Smooth muscle cell (in vitro differentiated cells): Measurements from ENCODE around the gene CEP128. TPM values are rescaled to one million over a fixed set of nuclear protein-coding genes. Genes with fewer than 3 reads are reported as not detected.

Experiments used
- DNase-seq: peaks from one replicate; lab custom pipeline; 2025; ENCODE audit not compliant: unreplicated experiment; lab: John Stamatoyannopoulos, UW
- H2AFZ ChIP-seq: fragments of 200-600 bp; sonication (generic); 2 replicates; pipeline ENCODE4 v1.6.0; 2016; ENCODE audit warnings: antibody characterized with exemption, low read depth, mild to moderate bottlenecking
- H3F3A ChIP-seq: fragments of 200-600 bp; sonication (generic); 2 replicates; pipeline ENCODE4 v1.6.0; 2017; ENCODE audit warnings: antibody characterized with exemption, low read depth
- H3K27ac ChIP-seq: fragments of 200-600 bp; sonication (generic); 2 replicates; pipeline ENCODE4 v1.5.1; 2016; ENCODE audit warnings: low read depth, mild to moderate bottlenecking
- H3K27me3 ChIP-seq: fragments of 200-600 bp; sonication (generic); 2 replicates; pipeline ENCODE4 v1.6.1; 2016; ENCODE audit warnings: low read depth, mild to moderate bottlenecking
- H3K36me3 ChIP-seq: fragments of 200-600 bp; sonication (generic); 2 replicates; pipeline ENCODE4 v1.5.1; 2016; ENCODE audit warnings: low read depth
- H3K4me1 ChIP-seq: fragments of 200-600 bp; sonication (generic); 2 replicates; pipeline ENCODE4 v1.5.1; 2016; ENCODE audit warnings: low read depth
- H3K4me2 ChIP-seq: fragments of 200-600 bp; sonication (generic); 2 replicates; pipeline ENCODE4 v1.6.0; 2016; ENCODE audit warnings: mild to moderate bottlenecking
- H3K4me3 ChIP-seq: fragments of 200-600 bp; sonication (generic); 2 replicates; pipeline ENCODE4 v1.5.1; 2016; ENCODE audit warnings: mild to moderate bottlenecking
- H3K79me2 ChIP-seq: fragments of 200-600 bp; sonication (generic); 2 replicates; pipeline ENCODE4 v1.6.0; 2016; ENCODE audit warnings: low read depth, mild to moderate bottlenecking
- H3K9ac ChIP-seq: fragments of 200-600 bp; sonication (generic); 2 replicates; pipeline ENCODE4 v1.6.0; 2016; ENCODE audit warnings: low read depth
- H3K9me3 ChIP-seq: fragments of 200-600 bp; sonication (generic); replicated peaks from 2 replicates; pipeline ENCODE4 v1.5.1; 2016; ENCODE audit warnings: low read depth
- H4K20me1 ChIP-seq: fragments of 200-600 bp; sonication (generic); 2 replicates; pipeline ENCODE4 v1.6.0; 2016; ENCODE audit warnings: low read depth
- WGBS: methylation state at CpG from one replicate; pipeline ENCODE4 v1.1.7; 2016; ENCODE audit warnings: low lambda C conversion rate; 5-methylcytosine and 5-hydroxymethylcytosine counted together
- polyA plus RNA-seq: library from polyadenylated mRNA; unstranded; fragments of >200 nt; fragmentation: Nextera tagmentation; extraction: Ambion mirVana; gene quantifications from 2 replicates; pipeline ENCODE4 v1.2.1, GENCODE V29; 2016
- total RNA-seq: library from RNA; depleted of rRNA; stranded (reverse); fragments of >200 nt; gene quantifications from 2 replicates; pipeline ENCODE4 v1.2.3, GENCODE V29; 2014
- TF ChIP-seq, protein P1 (sequence below): fragments of 200-600 bp; sonication (generic); IDR thresholded peaks from 2 replicates; pipeline ENCODE4 v1.5.1; 2017; ENCODE audit warnings: borderline replicate concordance, mild to moderate bottlenecking, antibody characterized with exemption; ENCODE audit not compliant: insufficient read depth, poor library complexity, severe bottlenecking

The CEP128 gene
- total and polyA plus RNA-seq, 2 experiments from 2014 or later, result 2.7 to 4.4 TPM

DNA sequence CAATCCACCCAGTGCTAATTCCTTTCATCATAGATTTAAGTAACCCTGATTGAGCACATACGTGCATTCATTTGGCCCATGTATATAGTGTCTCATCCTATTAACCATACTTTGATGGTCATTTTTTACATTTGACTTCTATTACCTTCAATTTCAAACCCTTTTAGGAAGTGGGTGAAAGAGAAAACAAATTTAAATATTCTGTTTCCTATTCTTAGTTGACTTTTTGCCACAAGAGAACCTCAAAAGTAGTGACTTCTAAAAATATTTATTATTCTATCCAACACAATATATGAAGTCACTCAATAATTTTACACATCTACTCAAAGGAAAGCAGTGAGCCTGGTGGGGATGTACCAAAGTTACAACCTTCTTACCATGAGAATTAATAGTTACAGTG, 164.9 kb downstream of the CEP128 start:
- no peak overlapping the region for H3K4me3 ChIP-seq
- H3K27ac ChIP-seq, result no peak overlapping the region
- H2AFZ ChIP-seq, result no peak overlapping the region
- H3K79me2 ChIP-seq, result no peaks in the 10 kb centered on the region
- H3K9me3 ChIP-seq, result no peaks in the 10 kb centered on the region
- no peaks in the 10 kb centered on the region for H3K27me3 ChIP-seq
- H3F3A ChIP-seq, result no peaks in the 10 kb centered on the region
- no peak overlapping the region for H3K9ac ChIP-seq
- H3K36me3 ChIP-seq, result no peaks in the 10 kb centered on the region
- WGBS, result 100% methylated on average over 1 of the region's 1 CpG
- H3K4me2 ChIP-seq, result no peak overlapping the region
- no peak for DNase-seq
- H3K4me1 ChIP-seq, result no peaks in the 10 kb centered on the region
- TF ChIP-seq, protein P1, sequence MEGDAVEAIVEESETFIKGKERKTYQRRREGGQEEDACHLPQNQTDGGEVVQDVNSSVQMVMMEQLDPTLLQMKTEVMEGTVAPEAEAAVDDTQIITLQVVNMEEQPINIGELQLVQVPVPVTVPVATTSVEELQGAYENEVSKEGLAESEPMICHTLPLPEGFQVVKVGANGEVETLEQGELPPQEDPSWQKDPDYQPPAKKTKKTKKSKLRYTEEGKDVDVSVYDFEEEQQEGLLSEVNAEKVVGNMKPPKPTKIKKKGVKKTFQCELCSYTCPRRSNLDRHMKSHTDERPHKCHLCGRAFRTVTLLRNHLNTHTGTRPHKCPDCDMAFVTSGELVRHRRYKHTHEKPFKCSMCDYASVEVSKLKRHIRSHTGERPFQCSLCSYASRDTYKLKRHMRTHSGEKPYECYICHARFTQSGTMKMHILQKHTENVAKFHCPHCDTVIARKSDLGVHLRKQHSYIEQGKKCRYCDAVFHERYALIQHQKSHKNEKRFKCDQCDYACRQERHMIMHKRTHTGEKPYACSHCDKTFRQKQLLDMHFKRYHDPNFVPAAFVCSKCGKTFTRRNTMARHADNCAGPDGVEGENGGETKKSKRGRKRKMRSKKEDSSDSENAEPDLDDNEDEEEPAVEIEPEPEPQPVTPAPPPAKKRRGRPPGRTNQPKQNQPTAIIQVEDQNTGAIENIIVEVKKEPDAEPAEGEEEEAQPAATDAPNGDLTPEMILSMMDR, result no peak
- H4K20me1 ChIP-seq, result no peaks in the 10 kb centered on the region

DNA sequence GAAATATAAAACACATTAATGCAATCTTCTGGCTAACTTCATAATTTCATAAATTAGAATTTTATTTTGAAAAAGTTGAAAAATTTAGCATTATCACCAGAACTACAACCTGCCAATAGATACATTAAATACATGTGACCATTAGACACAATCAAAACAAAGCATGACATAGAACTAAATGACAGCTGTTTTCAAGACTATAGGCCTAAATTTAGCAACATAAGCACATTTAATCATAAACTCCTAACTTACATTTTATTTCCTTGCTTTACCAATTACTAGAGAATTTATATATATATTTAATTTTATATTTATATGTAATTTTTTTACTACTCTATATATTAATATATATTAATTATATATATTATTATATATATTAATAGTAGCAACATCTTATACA, 165.4 kb downstream of the CEP128 start:
- Histone ChIP-seq H4K20me1 (no peaks in the 10 kb centered on the region), H3K36me3 (no peaks in the 10 kb centered on the region), H3K4me3 (no peak overlapping the region), H3K79me2 (no peaks in the 10 kb centered on the region), H3K27me3 (no peaks in the 10 kb centered on the region), H3K9ac (no peak overlapping the region), H3K4me1 (no peaks in the 10 kb centered on the region), H3K4me2 (no peak overlapping the region), H3F3A (no peaks in the 10 kb centered on the region), H3K27ac (no peak overlapping the region), H2AFZ (no peak overlapping the region), H3K9me3 (no peaks in the 10 kb centered on the region)
- no peak for DNase-seq
- TF ChIP-seq, protein P1, result no peak

DNA sequence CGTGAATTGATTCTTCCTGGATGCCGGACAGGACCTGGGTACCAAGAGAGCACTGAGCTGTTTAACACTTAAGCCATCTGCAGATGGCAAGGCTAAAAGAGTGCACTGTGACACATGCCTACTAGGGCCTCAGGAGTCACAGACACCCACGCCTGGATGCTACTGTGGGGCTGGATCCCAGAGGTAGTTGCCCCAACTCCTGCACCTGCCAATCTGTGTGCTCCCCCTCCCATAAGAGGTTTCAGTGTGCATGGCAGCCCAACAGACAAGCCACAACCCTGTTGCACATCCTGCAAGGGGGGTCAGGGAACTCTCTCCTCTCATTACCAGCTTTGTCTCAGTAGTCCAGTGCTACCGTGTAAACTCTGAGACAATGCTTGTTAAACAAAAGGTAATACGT, 169.0 kb downstream of the CEP128 start:
- TF ChIP-seq, protein P1, result no peak
- H3K36me3 ChIP-seq, result no peaks in the 10 kb centered on the region
- H3K9ac ChIP-seq, result no peak overlapping the region
- H3K9me3 ChIP-seq, result no peaks in the 10 kb centered on the region
- WGBS, result 97% methylated on average over 5 of the region's 5 CpGs
- no peak overlapping the region for H3K27ac ChIP-seq
- DNase-seq, result no peak
- no peaks in the 10 kb centered on the region for H3K4me1 ChIP-seq
- no peaks in the 10 kb centered on the region for H3F3A ChIP-seq
- H2AFZ ChIP-seq, result no peak overlapping the region
- no peaks in the 10 kb centered on the region for H3K27me3 ChIP-seq
- H3K4me2 ChIP-seq, result no peak overlapping the region
- no peaks in the 10 kb centered on the region for H3K79me2 ChIP-seq
- H4K20me1 ChIP-seq, result no peaks in the 10 kb centered on the region
- no peak overlapping the region for H3K4me3 ChIP-seq

DNA sequence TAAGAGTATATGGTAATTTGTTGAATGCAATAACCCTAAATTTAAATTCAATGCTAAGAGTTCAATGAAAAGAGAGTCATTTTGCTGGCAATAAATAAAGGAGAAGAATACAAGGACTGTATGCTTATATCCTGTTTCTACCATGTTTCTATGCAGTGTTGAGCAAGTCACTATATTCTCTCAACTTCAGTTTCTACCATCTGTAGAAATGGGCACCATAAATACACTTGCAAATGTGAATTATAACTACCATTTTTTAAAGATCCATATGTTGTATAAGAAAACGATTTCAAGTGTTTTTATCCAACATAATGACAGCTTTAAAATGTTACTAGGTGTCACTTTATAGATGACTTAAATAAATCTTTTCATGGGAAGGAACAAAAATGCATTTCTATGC, 170.3 kb downstream of the CEP128 start:
- H3K27ac ChIP-seq, result no peak overlapping the region
- no peak overlapping the region for H3K9ac ChIP-seq
- H3K9me3 ChIP-seq, result no peaks in the 10 kb centered on the region
- H3K27me3 ChIP-seq, result no peaks in the 10 kb centered on the region
- no peaks in the 10 kb centered on the region for H3K36me3 ChIP-seq
- 97% methylated on average over 1 of the region's 1 CpG for WGBS
- no peaks in the 10 kb centered on the region for H3F3A ChIP-seq
- no peak for DNase-seq
- no peaks in the 10 kb centered on the region for H3K4me1 ChIP-seq
- H2AFZ ChIP-seq, result no peak overlapping the region
- H3K4me2 ChIP-seq, result no peak overlapping the region
- TF ChIP-seq, protein P1, result no peak
- H3K79me2 ChIP-seq, result no peaks in the 10 kb centered on the region
- H3K4me3 ChIP-seq, result no peak overlapping the region
- H4K20me1 ChIP-seq, result no peaks in the 10 kb centered on the region
